BJ (cell line): Measurements from ENCODE around the gene HLA-DOA. TPM values are rescaled to one million over a fixed set of nuclear protein-coding genes. Genes with fewer than 3 reads are reported as not detected.

Experiments
- CTCF ChIA-PET: fragments of 350-600 bp; formaldehyde crosslinking; extraction: SDS; loops from one replicate; lab custom pipeline; 2021; ENCODE audit warnings: antibody characterized with exemption, inconsistent platforms; lab: Yijun Ruan, JAX
- POLR2A ChIA-PET: fragments of 300-600 bp; sonication (Branson Sonifier 250); formaldehyde crosslinking; extraction: SDS; loops from one replicate; lab custom pipeline; 2021; ENCODE audit warnings: antibody characterized with exemption; lab: Charles Lee
- DNase-seq: peaks from one replicate; pipeline ENCODE4 v3.0.0-alpha.2; 2011; ENCODE audit warnings: low read depth
- H3K27me3 ChIP-seq: 2 replicates; pipeline ENCODE4 v1.6.0; 2011; ENCODE audit warnings: low read length; ENCODE audit not compliant: control insufficient read depth, insufficient read depth
- H3K36me3 ChIP-seq: 2 replicates; pipeline ENCODE4 v1.5.1; 2011; ENCODE audit warnings: low read length; ENCODE audit not compliant: control insufficient read depth, insufficient read depth
- H3K4me3 ChIP-seq: 2 replicates; pipeline ENCODE4 v1.5.1; 2011; ENCODE audit warnings: low read depth, mild to moderate bottlenecking, control low read depth, low read length
- polyA plus RNA-seq: library from polyadenylated mRNA; depleted of rRNA; stranded (reverse); fragments of >200 nt; gene quantifications from 2 replicates; pipeline ENCODE4 v1.2.3, GENCODE V29; 2011
- TF ChIP-seq, protein P1 (sequence below): IDR thresholded peaks from 2 replicates; pipeline ENCODE4 v1.5.1; 2011; ENCODE audit warnings: low read depth, mild to moderate bottlenecking, control low read depth, inconsistent platforms, low read length, moderate library complexity; ENCODE audit not compliant: insufficient read depth

The HLA-DOA gene
- polyA plus RNA-seq, 1 experiment: not detected

DNA sequence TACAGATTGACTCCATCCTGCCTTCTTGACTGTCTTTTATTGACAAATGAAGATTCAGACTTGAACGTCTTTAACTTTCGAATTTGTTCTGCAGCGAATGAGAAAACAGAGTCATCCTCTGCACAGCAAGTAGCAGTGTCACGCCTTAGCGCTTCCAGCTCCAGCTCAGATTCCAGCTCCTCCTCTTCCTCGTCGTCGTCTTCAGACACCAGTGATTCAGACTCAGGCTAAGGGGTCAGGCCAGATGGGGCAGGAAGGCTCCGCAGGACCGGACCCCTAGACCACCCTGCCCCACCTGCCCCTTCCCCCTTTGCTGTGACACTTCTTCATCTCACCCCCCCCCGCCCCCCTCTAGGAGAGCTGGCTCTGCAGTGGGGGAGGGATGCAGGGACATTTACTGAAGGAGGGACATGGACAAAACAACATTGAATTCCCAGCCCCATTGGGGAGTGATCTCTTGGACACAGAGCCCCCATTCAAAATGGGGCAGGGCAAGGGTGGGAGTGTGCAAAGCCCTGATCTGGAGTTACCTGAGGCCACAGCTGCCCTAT is 28.8 kb downstream of the HLA-DOA start:
- ChIA-PET POLR2A (interaction anchor here (0.9 to 1.1 kb wide), 2 partner anchors 9 to 92 kb away, joined by 4 read pairs; no protein-coding TSS in a partner anchor), CTCF (interaction anchor here (0.7 to 9.2 kb wide), 9 partner anchors 9 to 142 kb away, joined by 3 to 246 read pairs (median 7); partner anchors contain the start of genes HLA-DMA and TAP2)
- H3K27me3 ChIP-seq: no peaks in the 10 kb centered on the region
- DNase-seq: no peak
- TF ChIP-seq, protein P1, sequence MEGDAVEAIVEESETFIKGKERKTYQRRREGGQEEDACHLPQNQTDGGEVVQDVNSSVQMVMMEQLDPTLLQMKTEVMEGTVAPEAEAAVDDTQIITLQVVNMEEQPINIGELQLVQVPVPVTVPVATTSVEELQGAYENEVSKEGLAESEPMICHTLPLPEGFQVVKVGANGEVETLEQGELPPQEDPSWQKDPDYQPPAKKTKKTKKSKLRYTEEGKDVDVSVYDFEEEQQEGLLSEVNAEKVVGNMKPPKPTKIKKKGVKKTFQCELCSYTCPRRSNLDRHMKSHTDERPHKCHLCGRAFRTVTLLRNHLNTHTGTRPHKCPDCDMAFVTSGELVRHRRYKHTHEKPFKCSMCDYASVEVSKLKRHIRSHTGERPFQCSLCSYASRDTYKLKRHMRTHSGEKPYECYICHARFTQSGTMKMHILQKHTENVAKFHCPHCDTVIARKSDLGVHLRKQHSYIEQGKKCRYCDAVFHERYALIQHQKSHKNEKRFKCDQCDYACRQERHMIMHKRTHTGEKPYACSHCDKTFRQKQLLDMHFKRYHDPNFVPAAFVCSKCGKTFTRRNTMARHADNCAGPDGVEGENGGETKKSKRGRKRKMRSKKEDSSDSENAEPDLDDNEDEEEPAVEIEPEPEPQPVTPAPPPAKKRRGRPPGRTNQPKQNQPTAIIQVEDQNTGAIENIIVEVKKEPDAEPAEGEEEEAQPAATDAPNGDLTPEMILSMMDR: no peak
- H3K4me3 ChIP-seq: no peak overlapping the region
- peaks cover 39% of the 10 kb centered on the region for H3K36me3 ChIP-seq

DNA sequence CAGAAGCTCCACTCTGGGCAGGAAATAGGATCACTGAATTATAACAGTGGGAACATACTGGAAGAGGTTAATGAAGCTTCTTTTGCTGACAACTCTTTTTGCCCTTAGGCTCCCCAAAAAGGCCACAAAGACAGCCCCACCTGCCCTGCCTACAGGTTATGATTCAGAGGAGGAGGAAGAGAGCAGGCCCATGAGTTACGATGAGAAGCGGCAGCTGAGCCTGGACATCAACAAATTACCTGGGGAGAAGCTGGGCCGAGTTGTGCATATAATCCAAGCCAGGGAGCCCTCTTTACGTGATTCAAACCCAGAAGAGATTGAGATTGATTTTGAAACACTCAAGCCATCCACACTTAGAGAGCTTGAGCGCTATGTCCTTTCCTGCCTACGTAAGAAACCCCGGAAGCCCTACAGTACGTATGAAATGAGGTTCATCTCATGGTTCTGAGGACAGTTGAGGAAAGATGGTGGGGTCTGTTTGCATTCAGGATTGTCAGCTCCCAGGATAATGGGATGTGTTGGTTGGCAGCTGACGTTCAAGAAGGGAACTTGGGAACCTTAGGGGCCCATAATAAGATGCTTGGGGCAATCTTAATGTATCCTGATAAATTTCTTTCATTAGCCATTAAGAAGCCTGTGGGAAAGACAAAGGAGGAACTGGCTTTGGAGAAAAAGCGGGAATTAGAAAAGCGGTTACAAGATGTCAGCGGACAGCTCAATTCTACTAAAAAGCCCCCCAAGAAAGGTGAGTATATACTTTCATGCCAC is 29.5 kb downstream of the HLA-DOA start:
- H3K4me3 ChIP-seq: no peak overlapping the region
- peaks cover 39% of the 10 kb centered on the region for H3K36me3 ChIP-seq
- CTCF ChIA-PET: interaction anchor here (0.7 to 3.5 kb wide), 6 partner anchors 8 to 94 kb away, joined by 3 to 18 read pairs (median 8); partner anchors contain the start of gene HLA-DMA
- POLR2A ChIA-PET: interaction anchor here (0.9 to 1.1 kb wide), 2 partner anchors 8 to 91 kb away, joined by 4 read pairs; no protein-coding TSS in a partner anchor
- no peak for DNase-seq
- TF ChIP-seq, protein P1: no peak
- no peaks in the 10 kb centered on the region for H3K27me3 ChIP-seq

DNA sequence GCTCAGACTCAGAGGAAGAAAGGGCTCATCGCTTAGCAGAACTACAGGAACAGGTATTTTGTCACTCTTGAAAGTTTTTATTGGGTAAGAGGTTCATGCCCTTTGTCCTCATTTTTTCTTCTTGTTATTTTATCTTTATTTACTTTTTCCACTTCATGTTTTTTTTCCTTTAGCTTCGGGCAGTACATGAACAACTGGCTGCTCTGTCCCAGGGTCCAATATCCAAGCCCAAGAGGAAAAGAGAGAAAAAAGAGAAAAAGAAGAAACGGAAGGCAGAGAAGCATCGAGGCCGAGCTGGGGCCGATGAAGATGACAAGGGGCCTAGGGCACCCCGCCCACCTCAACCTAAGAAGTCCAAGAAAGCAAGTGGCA is 31.5 kb downstream of the HLA-DOA start:
- DNase-seq: no peak
- H3K27me3 ChIP-seq: no peaks in the 10 kb centered on the region
- CTCF ChIA-PET: interaction anchor here (0.6 to 3.0 kb wide), 7 partner anchors 11 to 270 kb away, joined by 3 to 11 read pairs (median 4); partner anchors contain the start of gene HLA-DMA
- H3K4me3 ChIP-seq: no peak overlapping the region
- TF ChIP-seq, protein P1: no peak
- POLR2A ChIA-PET: interaction anchor here (0.6 kb wide), 1 partner anchor 1237 kb away, joined by 6 read pairs; no protein-coding TSS in a partner anchor
- peaks cover 48% of the 10 kb centered on the region for H3K36me3 ChIP-seq

DNA sequence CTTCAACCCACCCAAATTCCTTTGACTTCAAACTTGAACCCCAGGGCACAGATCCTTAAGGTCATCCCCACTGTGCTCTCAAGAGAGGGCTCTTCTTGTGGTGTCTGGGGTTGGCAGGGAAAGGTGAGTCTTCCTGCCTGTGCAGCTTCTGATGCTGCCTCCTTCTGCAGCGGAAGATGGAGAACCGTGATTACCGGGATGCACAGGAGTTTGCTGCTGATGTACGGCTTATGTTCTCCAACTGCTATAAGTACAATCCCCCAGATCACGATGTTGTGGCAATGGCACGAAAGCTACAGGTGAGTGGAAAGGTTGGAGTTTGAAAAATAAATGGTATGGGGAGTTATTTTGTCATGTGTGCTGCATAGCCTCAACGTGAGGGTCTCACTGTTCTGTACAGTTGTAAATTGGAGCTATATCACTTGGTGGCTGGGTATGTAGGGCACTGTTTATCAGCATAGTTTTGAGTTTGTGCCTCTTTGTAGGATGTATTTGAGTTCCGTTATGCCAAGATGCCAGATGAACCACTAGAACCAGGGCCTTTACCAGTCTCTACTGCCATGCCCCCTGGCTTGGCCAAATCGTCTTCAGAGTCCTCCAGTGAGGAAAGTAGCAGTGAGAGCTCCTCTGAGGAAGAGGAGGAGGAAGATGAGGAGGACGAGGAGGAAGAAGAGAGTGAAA is 32.0 kb downstream of the HLA-DOA start:
- Histone ChIP-seq H3K36me3 (peaks cover 52% of the 10 kb centered on the region), H3K27me3 (no peaks in the 10 kb centered on the region), H3K4me3 (no peak overlapping the region)
- POLR2A ChIA-PET: interaction anchor here (0.6 kb wide), 1 partner anchor 26 kb away, joined by 3 read pairs; no protein-coding TSS in a partner anchor
- no peak for DNase-seq
- CTCF ChIA-PET: interaction anchor here (0.6 to 3.0 kb wide), 6 partner anchors 12 to 271 kb away, joined by 3 to 11 read pairs (median 4); partner anchors contain the start of gene HLA-DMA
- TF ChIP-seq, protein P1: no peak
